Gastrocnemius medialis (tissue), 4 donors: ENCODE results near the gene DPYSL3. TPM values are rescaled to one million over a fixed set of nuclear protein-coding genes. Genes with fewer than 3 reads are reported as not detected.

Experiments
- ATAC-seq, 2 donors: fragments of 150-250 bp; one replicate each; pipeline ENCODE4 v1.9.1; 2016
- DNase-seq, 2 donors: peaks; one replicate each; pipeline ENCODE4 v3.0.0-alpha.2; 2019
- H3K27ac ChIP-seq, 4 donors: fragments of 200-600 bp; sonication (generic); 1 replicate in 1 of 4; 2 replicates in 3 of 4; pipeline ENCODE4 v1.5.1; 2016 to 2018; ENCODE audit warnings: mild to moderate bottlenecking in 2 of 4, moderate library complexity in 1 of 4
- H3K27me3 ChIP-seq, 3 donors: fragments of 200-600 bp; sonication (generic) in 2 of 3; 1 replicate in 1 of 3; 2 replicates in 2 of 3; pipeline versions ENCODE4 v1.5.1 to v1.6.0; 2016 to 2019; ENCODE audit warnings: mild to moderate bottlenecking in 1 of 3, moderate library complexity in 1 of 3
- H3K36me3 ChIP-seq, 2 donors: fragments of 200-600 bp; sonication (generic) in 1 of 2; one replicate each; pipeline ENCODE4 v1.5.1; 2017 to 2018
- H3K4me1 ChIP-seq, 2 donors: fragments of 200-600 bp; sonication (generic) in 1 of 2; one replicate each; pipeline ENCODE4 v1.5.1; 2016 to 2017; ENCODE audit warnings: mild to moderate bottlenecking in 2 of 2
- H3K4me3 ChIP-seq, 4 donors: fragments of 200-600 bp; sonication (generic) in 3 of 4; 1 replicate in 1 of 4; 2 replicates in 3 of 4; pipeline ENCODE4 v1.5.1; 2016 to 2019; ENCODE audit warnings: mild to moderate bottlenecking in 2 of 4
- H3K9me3 ChIP-seq, 3 donors: fragments of 200-600 bp; sonication (generic) in 2 of 3; 1 replicate in 1 of 3; 2 replicates in 2 of 3; pipeline ENCODE4 v1.5.1; 2016 to 2019
- POLR2A ChIP-seq, 2 donors: fragments of 450-650 bp; IDR thresholded peaks; one replicate each; pipeline ENCODE4 v1.6.1; 2017; ENCODE audit warnings: antibody characterized with exemption in 2 of 2, mild to moderate bottlenecking in 2 of 2, moderate library complexity in 2 of 2
- in situ Hi-C, 4 donors: fragments of 200-750 bp; cut with MboI; loops; one replicate each; pipeline versions ENCODE4 v1.15.0 to v1.8.0; 2017; ENCODE audit warnings: low sequenced_read_pairs in 4 of 4
- intact Hi-C: fragments of 100-400 bp; cut with DNase I; formaldehyde crosslinking; loops from one replicate; pipeline ENCODE4 v1.15.1; 2023; ENCODE audit warnings: low total_unique reads
- total RNA-seq, 4 donors: library from RNA; depleted of rRNA; stranded (reverse); fragments of >200 nt; gene quantifications; one replicate each; pipeline versions ENCODE4 v1.1.0 to v1.2.3, GENCODE V29; 2016
- TF ChIP-seq, protein P1 (sequence below), 5 experiments: fragments of 450-650 bp in 3 of 5; fragments of 200-600 bp in 2 of 5; sonication (generic) in 2 of 5; IDR thresholded peaks in 4 of 5; conservative IDR thresholded peaks in 1 of 5; 1 replicate in 4 of 5; 2 replicates in 1 of 5; pipeline ENCODE4 v1.5.1; 2016 to 2019; ENCODE audit warnings: antibody characterized with exemption in 5 of 5, mild to moderate bottlenecking in 3 of 5, moderate library complexity in 3 of 5

DPYSL3 gene
- total RNA-seq, 4 donors from 2014 or later = 11.7 to 45.8 (median 26.0) TPM

DNA sequence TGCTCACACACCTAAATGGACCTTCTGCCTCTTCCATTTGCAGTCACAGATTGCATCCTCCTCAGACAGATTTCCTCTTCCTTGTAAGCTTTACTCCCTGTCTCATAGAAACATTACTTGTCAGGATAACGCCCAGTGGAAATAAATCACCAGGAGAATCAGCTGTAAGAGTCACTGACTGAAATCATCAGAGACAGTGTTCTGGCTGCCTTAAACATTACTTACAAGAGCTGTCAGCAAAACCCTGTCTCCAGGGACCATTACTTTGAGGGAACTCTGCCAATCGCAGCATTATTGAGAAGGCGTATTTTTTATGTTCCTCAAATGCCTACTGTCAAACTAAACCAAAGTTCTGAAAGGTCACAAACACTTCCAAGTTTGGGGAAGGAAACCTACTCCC is 5.9 kb downstream of the DPYSL3 start:
- in situ Hi-C loops (no loop called here), intact Hi-C loops (no loop called here)
- Histone ChIP-seq H3K27ac (peak overlapping the region; percentile 33 to 59 (median 48)), H3K4me3 (no peak overlapping the region), H3K27me3 (no peaks in the 10 kb centered on the region), H3K4me1 (peaks cover 13 to 17% of the 10 kb centered on the region in 2 donors), H3K36me3 (no peaks in the 10 kb centered on the region), H3K9me3 (no peaks in the 10 kb centered on the region)
- TF ChIP-seq POLR2A (IDR thresholded peaks at IDR 0.05) = no peak
- TF ChIP-seq, protein P1, sequence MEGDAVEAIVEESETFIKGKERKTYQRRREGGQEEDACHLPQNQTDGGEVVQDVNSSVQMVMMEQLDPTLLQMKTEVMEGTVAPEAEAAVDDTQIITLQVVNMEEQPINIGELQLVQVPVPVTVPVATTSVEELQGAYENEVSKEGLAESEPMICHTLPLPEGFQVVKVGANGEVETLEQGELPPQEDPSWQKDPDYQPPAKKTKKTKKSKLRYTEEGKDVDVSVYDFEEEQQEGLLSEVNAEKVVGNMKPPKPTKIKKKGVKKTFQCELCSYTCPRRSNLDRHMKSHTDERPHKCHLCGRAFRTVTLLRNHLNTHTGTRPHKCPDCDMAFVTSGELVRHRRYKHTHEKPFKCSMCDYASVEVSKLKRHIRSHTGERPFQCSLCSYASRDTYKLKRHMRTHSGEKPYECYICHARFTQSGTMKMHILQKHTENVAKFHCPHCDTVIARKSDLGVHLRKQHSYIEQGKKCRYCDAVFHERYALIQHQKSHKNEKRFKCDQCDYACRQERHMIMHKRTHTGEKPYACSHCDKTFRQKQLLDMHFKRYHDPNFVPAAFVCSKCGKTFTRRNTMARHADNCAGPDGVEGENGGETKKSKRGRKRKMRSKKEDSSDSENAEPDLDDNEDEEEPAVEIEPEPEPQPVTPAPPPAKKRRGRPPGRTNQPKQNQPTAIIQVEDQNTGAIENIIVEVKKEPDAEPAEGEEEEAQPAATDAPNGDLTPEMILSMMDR (IDR thresholded peaks at IDR 0.05 in 4 of 5, conservative IDR thresholded peaks at IDR 0.05 in 1 of 5) = no peak
- peak in 1 of 2 donors; percentile 48 for ATAC-seq
- DNase-seq = peak in 1 of 2 donors; percentile 27

DNA sequence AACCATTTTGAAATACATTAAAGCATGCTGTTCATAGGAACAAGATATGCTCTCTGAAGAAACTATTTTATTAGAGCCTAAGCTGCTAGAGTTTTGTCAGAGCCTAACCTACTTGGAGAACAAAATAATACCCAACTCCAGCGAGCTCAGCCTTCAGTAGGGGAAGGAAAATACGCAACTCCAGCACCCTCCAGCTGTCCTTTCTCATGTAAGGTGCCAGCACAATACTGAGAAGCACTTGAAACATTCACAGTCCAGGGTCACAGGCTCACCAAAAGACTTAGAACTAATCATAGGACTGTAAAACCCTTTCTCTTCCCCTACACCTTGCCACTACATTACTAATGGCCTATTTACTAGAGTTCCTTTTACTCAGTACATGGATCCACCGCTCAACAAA is 18.9 kb downstream of the DPYSL3 start:
- Histone ChIP-seq H3K4me1 (no peaks in the 10 kb centered on the region), H3K27me3 (no peaks in the 10 kb centered on the region), H3K4me3 (no peak overlapping the region), H3K27ac (no peak overlapping the region), H3K9me3 (no peaks in the 10 kb centered on the region), H3K36me3 (no peaks in the 10 kb centered on the region)
- no peak for DNase-seq
- TF ChIP-seq, protein P1 (IDR thresholded peaks at IDR 0.05 in 4 of 5, conservative IDR thresholded peaks at IDR 0.05 in 1 of 5) = no peak
- no peak for TF ChIP-seq POLR2A (IDR thresholded peaks at IDR 0.05)
- no peak for ATAC-seq
- in situ Hi-C loops = no loop called here
- intact Hi-C loops = no loop called here

DNA sequence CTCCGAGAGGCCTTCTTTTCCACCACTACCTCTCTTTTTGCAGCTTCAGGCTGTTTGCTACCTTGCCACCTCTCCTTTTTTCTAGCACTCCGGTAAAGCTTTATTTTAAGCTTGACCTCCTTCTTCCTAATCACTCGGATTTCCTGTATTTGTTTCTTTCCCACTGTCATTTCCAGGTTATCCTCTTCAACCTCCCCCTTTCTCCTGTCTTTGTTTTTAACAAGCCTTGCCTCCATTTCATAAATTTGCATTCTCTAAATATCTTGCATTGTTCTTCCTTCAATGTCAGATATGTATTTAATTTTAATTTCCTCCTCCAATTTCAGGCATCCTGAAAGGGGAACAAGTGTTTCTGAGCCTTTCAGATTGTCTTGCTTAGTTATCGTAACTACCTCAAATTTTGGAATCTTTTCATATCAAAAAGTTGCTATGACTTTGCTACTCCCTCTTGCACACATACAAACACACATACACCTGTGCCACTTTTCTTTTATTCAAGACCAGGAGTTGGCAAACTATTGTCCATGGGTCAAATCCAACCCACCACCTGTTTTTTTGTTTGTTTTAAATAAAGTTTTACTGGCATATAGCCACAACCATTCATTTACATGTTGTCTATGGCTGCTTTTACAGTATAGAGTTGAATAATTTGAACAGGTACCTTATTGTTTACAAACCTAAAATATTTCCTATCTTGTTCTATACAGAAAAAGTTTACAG is 22.7 kb downstream of the DPYSL3 start:
- DNase-seq = no peak
- Histone ChIP-seq H3K27me3 (no peaks in the 10 kb centered on the region), H3K9me3 (no peaks in the 10 kb centered on the region), H3K36me3 (no peaks in the 10 kb centered on the region), H3K27ac (peak overlapping the region in 2 of 4 donors; percentile 5 to 18), H3K4me1 (peaks cover 0 to 7% of the 10 kb centered on the region in 2 donors), H3K4me3 (no peak overlapping the region)
- intact Hi-C loops = no loop called here
- in situ Hi-C loops = no loop called here
- TF ChIP-seq, protein P1 (IDR thresholded peaks at IDR 0.05 in 4 of 5, conservative IDR thresholded peaks at IDR 0.05 in 1 of 5) = no peak
- TF ChIP-seq POLR2A (IDR thresholded peaks at IDR 0.05) = no peak
- no peak for ATAC-seq

DNA sequence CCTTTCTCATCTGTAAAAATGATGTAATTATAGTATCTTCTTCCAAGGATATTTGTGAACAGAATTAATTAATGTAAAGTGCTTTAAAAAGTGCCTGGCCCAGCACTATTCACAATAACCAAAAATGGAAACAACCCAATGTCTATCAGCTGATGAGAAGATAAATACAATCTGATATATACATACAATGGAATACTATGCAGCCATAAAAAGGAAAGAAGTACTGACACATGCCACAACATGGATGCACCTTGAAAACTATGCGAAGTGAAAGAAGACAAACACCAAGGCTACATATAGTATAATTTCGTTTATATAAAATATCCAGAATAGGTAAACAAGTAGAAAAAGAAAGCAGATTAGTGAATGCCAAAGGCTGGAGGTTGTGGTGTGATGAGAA is 24.1 kb downstream of the DPYSL3 start:
- no peaks in the 10 kb centered on the region for H3K9me3 ChIP-seq
- no peaks in the 10 kb centered on the region for H3K27me3 ChIP-seq
- intact Hi-C loops = no loop called here
- H3K36me3 ChIP-seq = no peaks in the 10 kb centered on the region
- no peak for TF ChIP-seq POLR2A (IDR thresholded peaks at IDR 0.05)
- TF ChIP-seq, protein P1 (IDR thresholded peaks at IDR 0.05 in 4 of 5, conservative IDR thresholded peaks at IDR 0.05 in 1 of 5) = no peak
- ATAC-seq = no peak
- H3K27ac ChIP-seq = no peak overlapping the region
- DNase-seq = no peak
- H3K4me1 ChIP-seq = peaks cover 0 to 14% of the 10 kb centered on the region in 2 donors
- no peak overlapping the region for H3K4me3 ChIP-seq
- in situ Hi-C loops = no loop called here
